GM18909 (cell line): ENCODE data around the gene LGR6.
A peak's percentile ranks its signal among the peaks of the same experiment; 100 is the strongest.
"Not testable (repeated sequence)": the region's sequence is repeated elsewhere in the genome, so short reads cannot be mapped to it uniquely, and the experiment has no call there.

Experiments
- ATAC-seq: cut with Tn5 transposase; IDR thresholded peaks from one replicate; pipeline ENCODE4 v1.9.1; 2021; ENCODE audit warnings: mild to moderate bottlenecking; ENCODE audit not compliant: unreplicated experiment, poor library complexity

LGR6 gene

GRCh38 chr1:202173993-202174392, 19.6 kb upstream of the LGR6 start:
- ATAC-seq, result no peak

DNA sequence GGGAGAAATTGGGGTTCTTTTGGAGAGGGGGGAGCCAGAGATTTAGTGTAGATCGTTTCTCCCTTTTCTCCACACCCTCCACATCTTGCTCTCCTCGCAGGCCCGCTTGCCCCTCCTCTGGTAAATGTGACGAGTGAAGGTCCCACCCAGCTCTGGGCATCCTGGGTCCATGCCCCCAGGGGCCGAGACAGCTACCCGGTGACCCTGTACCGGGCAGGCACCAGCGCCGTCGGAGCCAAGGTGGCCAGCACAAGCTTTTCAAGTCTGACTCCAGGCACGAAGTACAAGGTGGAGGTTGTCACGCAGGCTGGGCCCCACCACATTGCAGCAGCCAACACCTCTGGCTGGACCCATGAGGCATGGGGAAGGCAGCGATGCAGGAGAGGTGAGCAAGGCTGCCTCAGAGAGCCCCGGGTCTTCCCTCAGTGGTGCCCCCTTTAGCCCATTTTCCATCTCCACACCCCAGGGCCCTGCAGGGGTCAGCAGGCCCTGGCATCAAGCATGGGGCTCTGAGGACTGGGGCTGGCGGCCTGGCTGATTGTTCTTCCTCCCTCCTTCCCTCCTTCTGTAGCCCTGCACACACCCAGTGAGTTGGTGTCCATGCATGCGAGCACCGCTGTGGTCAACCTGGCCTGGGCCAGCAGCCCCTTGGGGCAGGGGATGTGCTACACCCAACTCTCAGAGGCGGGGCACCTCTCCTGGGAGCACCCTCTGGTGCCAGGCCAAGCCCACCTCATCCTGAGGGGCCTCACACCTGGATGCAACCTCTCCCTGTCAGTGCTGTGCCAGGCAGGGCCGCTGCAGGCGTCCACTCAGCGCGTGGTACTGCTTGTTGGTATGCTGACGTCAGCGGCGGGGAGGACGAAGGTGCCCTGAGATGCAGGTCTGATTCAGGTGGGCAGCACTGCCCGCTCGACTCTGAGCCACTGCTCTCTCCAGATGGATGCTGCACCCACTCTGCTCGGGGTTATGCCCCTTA, 16.4 kb upstream of the LGR6 start:
- no peak for ATAC-seq

- ATAC-seq, result no peak
Measured at GRCh38 chr1:202179828-202180750, 13.5 kb upstream of the LGR6 start.

GRCh38 chr1:202180751-202181139, 12.9 kb upstream of the LGR6 start:
- not testable (repeated sequence) for ATAC-seq

DNA sequence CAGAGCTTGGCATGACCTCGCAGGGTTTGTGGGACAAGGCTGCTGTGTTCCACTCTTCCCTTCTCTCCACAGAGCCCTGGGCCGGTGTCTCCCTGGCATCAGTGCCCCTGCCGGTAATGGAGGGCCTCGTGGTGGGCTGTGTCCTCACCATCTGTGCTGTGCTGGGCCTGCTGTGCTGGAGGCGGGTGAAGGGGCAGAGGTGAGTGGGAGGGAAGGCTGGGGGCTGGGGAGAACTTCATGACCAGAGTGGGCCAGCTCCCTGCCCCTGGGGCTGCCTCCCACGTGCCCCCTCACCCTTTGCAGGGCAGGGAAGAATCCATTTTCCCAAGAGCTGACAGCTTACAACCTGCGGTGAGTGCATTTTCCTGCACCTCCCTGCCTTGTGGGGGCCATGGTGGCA, 12.0 kb upstream of the LGR6 start:
- ATAC-seq, result no peak

- ATAC-seq, result no peak
Measured at GRCh38 chr1:202182040-202182877, 11.3 kb upstream of the LGR6 start.

- no peak for ATAC-seq
Measured at GRCh38 chr1:202184750-202185460, 8.7 kb upstream of the LGR6 start.

- no peak for ATAC-seq
Measured at GRCh38 chr1:202186327-202186726, 7.3 kb upstream of the LGR6 start.

DNA sequence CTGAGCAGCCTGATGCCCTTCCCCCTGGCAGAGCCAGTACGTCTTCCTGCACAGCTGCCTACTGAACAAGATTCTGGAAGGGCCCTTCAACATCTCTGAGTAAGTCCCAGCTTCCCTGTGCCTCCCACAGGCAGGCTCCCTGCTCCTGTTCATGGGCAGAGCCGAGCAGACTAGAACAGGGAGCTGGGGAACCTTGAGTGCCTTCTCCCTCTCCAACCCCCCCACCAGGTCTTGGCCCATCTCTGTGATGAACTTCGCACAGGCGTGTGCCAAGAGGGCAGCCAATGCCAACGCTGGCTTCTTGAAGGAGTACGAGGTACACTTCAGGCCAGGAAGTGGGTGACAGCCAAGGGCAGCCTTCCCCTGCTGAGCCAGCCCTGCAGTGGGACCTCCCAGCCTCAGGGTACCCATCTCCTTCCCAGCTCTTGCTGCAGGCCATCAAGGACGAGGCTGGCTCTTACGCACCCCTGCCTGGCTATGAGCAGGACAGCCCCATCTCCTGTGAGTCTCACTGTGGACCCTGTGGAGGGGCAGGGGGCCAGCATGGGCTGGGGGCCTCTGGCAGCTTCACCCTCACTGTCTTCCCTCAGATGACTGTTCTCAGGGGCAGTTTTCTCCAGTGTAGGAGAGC, 6.4 kb upstream of the LGR6 start:
- no peak for ATAC-seq

- ATAC-seq, result no peak
Measured at GRCh38 chr1:202187697-202188407, 5.7 kb upstream of the LGR6 start.

GRCh38 chr1:202189001-202189790, 4.4 kb upstream of the LGR6 start:
- peak; percentile 52 for ATAC-seq

GRCh38 chr1:202189918-202190715, 3.5 kb upstream of the LGR6 start:
- no peak for ATAC-seq

DNA sequence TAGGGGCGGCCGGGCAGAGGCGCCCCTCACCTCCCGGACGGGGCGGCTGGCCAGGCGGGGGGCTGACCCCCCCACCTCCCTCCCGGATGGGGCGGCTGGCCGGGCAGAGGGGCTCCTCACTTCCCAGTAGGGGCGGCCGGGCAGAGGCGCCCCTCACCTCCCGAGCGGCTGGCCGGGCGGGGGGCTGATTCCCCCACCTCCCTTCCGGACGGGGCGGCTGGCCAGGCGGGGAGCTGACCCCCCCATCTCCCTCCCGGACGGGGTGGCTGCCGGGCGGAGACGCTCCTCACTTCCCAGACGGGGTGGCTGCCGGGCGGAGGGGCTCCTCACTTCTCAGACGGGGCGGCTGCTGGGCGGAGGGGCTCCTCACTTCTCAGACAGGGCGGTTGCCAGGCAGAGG, 2.2 kb upstream of the LGR6 start:
- not testable (repeated sequence) for ATAC-seq

GRCh38 chr1:202192770-202193613, 607 bp upstream of the LGR6 start:
- ATAC-seq, result peak; percentile 46

- ATAC-seq, result no peak
Measured at GRCh38 chr1:202194328-202194648, 689 bp downstream of the LGR6 start.

DNA sequence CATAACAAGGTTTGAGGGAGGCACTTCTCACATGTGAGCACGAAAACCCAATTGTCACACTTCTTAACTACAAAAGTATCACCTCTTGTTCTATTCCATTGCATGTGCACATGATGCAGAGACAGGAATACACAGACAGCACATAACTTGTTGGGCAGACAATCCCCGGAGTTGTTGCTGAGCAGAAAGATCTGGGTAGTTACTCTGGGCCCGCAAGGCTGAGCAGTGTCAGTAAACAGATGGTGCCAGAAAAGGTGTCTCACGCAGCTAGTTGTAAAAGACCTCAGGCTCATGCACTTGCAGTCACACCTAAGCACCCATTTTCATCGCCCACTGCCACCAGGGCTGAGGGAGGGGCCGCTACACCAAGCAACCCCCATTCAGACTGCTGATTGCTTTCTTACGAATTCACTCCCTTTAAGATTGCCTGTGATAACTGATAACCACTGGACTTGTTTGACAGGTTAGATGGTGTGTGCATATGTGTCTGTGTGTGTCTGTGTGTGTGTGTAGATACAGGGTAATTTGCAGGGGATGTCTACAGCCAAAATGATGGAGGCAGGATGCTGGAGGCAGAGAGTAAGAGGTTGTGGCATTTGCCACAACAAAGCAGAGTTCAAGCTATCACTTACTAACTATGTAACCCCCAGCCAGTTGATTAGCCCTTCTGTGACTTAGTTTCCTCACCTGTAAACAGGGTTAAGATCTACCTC, 4.2 kb downstream of the LGR6 start:
- ATAC-seq, result no peak
